ENCODE data around the gene METTL22.

METTL22 gene

DNA sequence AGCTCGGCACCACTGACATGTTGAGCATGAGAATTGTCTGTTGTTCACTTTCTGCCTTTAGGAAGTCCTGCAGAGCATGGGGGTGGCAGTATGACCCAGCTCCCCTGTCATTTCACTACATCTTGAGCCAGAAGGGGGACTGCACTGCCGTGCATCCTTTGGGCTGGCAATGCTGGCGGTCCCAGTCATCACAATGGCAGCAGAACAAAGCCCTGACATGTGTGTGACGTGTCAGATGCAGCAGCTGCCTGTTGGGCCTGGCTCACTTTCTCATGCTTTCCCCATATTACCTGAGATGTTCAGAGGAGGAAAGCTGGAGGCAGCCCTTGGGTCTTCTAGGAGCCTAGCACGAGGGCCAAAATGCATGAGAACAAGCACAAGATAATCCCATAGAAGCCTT lies 46.6 kb downstream of the METTL22 start:
- DNase-seq (ENCODE audit: low read depth), result no peak

DNA sequence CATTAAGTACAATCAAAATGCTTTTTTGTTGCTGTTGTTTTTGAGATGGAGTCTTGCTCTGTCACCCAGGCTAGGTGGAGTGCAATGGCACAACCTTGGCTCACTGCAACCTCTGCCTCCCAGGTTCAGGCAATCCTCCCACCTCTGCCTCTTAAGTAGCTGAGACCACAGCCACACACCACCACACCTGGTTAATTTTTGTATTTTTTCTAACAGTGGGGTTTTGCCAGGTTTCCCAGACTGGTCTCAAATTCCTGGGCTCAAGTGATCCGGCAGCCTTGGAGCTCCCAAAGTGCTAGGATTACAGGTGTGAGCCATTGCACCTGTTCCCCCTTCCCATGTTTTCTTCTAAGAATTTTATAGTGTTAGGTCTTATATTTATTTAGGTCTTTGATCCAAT lies 48.0 kb downstream of the METTL22 start:
- no peak for DNase-seq (ENCODE audit: low read depth)

DNA sequence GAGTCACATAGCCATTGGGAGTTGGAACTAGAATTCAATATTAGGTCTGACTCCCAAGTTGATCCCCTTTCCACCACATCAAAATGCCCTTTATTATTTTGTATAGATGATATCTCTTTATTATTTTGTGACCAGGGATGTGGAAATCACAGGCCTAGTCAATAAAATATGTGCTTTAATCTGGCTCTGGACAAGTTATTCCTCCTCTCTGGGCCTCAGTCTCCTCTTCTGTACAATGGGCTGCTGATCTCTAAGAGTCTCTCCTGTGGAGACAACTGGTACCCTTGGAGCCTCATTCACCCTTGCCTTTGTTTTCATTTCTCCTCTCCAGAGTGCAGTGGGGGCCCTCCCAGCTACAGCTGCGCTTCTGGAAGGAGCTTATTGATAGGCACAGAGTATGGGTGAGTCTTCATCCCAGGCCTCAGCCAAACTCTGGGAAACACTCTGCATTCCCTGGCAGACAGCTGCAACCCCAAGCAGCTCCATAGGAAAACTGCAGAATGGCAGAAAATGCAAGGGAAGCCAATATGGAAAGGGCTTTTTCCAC lies 48.6 kb downstream of the METTL22 start:
- DNase-seq (ENCODE audit: low read depth), result no peak

DNA sequence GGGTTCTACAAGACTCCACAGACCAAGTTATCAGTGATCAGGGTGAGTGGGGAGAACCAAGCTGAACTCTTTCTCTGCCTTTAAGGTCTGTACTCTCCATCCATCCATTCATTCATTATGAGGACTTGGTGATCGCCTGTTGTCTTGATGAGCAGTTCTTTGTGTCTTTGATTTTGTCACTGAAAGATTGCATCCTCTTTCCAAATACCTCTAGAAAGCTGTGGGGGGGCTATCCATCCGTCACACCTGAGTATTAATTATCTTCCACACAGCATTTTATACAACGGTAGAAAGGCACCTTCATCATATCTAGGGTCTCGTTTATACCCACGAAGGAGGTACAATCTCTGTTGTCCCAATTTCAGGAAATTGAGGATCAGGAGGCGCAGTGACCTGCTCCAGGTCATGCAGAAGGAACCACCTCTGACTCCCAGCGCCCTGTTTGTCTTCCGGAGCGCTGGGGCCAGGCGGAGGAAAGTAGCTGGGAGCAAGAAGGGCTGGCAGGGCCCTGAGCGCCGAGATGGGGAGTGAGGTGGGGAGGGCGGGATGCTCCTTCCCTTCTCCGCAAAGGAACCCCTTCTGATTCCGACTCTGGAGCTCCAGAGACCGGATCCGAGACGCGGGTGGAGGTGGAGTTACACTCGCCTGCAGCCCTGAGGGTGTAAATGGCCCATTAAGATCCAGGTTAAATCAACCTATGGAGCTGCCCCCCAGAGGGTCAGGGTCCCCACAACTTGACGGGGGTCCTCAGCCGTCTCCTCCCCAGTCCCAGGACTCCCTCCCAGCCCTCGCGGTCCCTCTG lies 52.3 kb downstream of the METTL22 start:
- DNase-seq (ENCODE audit: low read depth), result no peak

DNA sequence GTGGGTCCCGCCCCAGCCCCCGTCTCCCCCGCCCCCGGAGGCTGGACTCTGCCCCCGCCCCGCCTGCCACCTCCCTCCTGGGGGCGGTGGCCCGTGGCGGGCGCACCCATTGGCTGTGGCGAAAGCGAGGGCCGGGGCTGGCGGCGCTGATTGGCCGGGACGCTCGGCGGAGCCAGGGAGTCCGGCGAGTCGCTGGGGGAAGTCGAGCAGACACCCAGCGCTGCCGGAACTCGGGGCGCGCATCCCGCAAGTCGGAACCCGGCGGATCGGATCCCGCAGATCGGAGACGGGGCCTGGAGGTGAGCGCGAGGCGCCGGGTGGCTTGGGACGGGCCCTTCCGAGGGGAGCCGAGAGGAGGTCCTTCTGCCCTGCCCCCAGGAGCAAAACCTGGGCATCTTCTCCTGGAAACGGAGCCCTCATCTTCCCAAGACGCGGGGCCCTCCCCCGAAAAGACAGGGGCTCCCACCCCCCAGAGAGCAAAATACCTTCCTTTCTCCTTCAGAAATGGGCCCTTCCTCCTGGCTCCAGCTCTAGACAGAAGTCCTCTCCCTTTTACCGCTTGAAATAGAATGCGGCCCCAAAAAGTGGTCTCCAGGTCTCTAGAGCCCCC lies 53.0 kb downstream of the METTL22 start, which contains the start of gene ABAT:
TSS of gene ABAT (plus strand) at position 205 of the 610 bp plus-strand sequence. CDS start 61,123 bp downstream, outside the sequence.
- peak; percentile 88 for DNase-seq (ENCODE audit: low read depth)

DNA sequence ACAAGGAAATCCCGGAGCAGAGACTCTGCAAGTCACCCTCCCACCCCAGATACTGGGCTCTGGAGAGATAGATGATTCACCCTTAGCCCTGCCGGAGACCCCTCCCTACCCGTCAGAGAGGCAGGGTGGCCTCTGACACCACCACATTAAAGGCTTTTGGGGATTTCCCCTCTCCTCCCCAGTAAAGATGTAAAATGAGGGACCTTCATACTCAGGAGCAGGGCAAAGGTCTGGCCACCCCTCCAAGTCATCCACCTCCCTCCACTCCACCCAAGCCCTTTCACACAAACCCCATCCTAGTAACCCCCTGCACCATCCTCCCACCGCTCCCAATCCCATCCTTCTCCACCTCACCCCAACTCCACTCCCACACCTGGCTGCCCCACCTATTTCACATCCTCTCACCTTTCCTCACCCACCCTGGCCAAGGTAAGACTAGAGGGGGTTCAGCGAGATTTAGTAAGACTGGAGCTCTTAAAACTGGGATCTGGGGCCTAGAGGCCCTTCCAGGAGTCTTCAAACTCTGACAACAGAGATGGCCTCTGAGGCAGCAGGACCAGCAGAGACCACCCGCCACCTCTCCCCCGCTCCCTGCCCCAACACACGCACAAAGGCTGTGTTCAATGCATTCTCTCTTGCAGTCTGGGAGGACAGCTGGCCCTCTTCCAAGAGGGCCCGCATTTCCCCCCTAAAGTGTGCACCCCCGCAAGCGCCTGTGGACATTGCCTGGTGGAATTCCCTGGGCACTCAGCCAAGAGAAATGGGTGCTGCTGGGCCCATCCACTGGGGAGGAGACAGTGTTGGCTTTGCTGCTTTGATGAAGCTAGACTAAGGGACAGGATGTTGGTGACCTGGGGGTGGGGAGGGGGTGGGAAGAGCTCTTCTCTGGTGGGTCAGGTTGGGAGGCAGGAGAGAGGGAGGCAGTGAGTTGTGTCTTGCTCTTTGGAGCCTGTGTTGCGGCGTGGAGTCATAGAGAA lies 54.0 kb downstream of the METTL22 start:
- DNase-seq (ENCODE audit: low read depth), result peak; percentile 44

DNA sequence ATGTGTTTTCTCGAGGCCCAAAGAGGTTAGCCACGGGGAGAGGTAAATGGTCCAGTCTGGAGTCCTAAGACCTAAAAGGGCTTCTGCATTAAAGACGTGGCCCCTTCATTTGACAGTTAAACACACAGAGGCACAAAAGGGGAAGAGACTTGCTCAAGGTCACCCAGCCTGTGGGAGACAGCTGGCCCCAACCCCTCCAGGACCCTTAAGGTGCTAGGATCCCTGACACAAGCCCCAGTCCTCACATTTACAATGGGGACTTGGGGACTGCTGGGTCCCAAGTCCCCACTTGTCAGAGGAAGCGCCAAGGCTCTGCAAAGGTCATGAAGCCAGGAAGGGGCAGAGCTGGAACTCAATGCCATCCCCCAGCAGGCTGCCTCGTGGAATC lies 54.7 kb downstream of the METTL22 start:
- DNase-seq (ENCODE audit: low read depth), result no peak

DNA sequence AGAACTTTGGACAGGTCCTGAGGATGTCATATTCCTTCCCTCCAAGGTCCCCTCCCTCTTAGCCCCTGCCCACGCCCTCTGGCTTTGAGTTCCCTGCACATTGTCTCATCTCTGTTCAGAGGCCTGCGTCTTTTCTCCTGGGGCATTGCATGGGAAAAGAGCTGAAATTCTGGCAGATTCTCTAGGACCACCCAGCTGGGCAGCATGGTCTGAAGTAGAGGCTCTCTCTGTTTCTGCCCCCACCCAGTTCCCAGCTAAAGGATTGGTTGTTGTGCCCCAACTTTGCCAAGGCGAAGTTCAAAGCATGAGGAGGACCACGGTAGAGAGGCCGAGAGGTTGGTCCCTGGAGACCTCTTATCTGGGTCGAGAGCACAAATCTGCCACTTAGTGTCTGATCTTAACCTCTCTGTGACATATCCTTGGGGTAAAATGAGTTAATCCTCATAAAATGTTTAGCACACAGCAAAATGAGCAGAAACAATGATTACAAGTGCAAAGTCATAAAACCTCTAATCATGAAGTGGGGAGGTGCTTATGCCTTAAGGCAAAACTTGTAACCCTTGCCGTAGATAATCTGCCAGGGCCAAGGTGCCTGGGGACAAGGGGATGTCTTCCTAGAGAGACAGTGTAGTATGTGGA lies 55.4 kb downstream of the METTL22 start:
- DNase-seq (ENCODE audit: low read depth), result no peak

DNA sequence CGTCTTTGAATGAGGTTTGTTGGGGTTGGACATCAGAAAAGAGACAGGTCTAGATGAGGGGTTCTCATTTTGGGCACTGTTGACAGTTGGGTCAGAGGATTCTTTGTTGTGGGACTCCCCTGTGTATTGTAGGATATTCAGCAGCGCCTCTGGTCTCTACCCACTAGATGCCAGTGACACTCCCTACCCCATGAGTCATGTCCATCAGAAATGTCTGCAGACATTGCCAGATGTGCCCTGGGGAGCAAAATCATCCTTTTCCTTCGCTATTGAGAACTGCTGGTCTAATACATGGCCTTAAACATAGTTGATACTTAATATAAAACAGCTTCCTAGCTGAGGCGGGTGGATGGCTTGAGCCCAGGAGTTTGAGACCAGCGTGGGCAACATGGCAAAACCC lies 56.0 kb downstream of the METTL22 start:
- no peak for DNase-seq (ENCODE audit: low read depth)

DNA sequence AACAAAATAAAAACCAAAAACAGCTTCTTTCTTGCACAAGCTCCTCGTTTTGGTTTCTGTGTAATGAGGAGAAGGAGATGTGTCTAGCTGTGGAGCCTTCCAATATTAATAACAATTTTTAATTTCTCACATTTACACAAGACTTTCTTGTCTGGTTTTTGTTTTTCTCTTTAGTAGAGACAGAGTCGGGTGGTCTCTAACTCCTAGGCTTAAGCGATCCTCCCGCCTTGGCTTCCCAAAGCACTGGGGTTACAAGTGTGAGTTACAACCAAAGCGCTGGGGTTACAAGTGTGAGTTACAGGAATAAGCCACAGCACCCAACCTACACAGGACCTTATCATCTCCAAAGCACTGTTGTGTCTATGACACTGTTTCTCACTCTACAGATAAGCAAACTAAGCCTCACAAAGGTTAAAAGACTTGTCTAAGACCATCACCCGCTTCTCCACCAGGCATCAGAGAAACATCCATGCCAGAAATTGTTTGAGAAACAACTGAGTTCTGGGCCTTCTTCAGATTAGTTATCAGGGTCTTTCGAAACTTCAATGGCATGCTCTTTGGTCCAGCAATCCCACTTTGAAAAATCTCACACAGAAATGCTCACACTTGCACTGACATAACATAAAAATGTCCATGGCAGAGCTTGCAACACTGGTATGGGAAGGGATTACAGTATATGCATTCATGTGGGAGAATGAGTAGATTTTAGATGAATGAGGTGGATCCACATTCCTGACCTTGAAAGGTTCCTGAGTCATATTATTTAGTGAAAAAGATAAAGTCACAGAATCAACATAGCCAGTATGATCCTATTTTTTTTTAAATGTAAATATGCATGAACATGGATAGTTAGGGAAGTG lies 56.8 kb downstream of the METTL22 start:
- DNase-seq (ENCODE audit: low read depth), result no peak

DNA sequence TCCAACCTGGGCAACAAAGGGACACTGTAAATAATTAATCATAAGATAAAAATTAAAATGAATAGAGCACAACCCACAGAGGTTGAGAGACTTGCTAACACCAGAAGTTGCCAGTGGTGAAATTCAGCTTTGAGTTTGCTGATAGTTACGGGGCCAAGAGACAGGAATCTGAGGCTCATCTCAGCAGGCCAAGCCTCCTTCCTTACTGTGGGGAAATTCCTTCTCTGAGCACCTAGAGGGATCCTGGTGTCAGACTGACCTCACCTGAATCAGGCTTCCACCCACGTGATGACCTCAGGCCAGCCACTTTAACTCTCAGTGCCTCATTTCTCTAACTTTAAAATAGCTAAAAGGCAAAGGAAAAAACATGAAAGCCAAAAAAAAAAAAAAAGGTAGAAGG lies 57.7 kb downstream of the METTL22 start:
- DNase-seq (ENCODE audit: low read depth), result no peak

DNA sequence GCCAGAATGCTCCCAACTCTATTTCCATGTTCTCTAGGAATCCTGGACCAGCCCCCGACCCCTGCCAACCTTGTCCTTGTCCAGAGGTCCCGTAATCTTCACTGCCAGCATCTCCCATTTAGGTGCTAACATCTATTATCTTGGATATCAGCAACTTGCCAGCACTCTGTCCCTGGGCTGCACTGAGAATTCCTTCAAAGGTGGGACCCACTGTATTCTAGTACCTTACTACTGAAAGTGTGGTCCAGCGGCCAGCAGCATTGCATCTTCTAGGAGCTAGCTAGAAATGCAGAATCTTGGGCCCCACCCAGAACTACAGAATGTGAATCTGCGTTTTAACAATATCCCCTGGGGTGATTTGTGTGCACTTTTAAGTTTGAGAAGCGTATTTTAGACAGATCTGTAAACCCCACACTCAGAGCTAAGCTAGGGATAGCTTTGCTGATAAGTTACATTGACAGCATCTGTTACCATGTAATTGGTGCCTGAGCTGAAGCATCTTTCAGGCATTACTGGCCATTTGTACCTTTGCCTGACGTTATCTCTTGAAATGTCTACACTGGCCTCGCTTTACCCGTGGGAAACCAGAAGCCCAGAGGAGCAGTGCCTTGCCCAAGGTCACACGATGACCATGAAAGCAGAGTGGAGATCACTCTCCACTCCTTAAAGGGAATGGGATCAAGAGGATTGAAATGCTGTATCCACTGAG lies 61.2 kb downstream of the METTL22 start:
- no peak for DNase-seq (ENCODE audit: low read depth)

DNA sequence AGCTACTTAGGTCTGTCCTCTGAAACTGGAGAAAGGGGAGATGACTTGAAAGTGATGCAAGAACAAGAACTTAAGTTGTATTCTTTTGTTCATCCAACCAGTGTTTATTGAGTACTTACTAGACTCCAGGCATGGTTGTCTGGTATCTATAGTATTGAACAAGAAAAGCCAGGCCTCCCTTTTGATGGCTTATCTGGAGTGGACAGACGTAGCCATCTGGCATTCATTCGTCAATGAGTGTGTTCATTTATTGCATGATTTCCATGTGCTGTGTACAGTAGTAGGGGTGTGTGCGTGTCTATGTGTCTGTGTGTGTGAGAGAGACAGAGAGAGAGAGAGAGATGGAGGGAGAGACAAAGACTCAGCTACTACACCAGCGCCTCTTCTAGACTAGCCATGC lies 62.1 kb downstream of the METTL22 start:
- DNase-seq (ENCODE audit: low read depth), result no peak

DNA sequence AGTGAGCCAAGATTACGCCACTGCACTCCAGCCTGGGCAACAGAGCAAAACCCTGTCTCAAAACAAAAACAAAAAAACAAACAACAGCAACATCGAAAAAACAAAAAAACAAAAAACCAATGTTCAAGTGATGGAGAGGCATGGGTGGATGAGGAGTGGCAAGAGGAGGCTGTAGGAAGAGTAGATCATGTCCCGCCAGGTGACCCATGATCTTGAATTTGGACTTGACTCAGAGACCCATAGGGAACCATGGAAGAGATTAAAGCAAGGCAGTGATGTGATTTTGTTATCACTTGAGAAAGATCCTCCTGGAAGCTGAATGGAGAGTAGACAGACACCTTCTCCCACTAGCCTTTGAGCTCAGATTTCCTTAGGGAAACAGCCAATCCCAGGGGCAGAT lies 64.1 kb downstream of the METTL22 start:
- DNase-seq (ENCODE audit: low read depth), result no peak

DNA sequence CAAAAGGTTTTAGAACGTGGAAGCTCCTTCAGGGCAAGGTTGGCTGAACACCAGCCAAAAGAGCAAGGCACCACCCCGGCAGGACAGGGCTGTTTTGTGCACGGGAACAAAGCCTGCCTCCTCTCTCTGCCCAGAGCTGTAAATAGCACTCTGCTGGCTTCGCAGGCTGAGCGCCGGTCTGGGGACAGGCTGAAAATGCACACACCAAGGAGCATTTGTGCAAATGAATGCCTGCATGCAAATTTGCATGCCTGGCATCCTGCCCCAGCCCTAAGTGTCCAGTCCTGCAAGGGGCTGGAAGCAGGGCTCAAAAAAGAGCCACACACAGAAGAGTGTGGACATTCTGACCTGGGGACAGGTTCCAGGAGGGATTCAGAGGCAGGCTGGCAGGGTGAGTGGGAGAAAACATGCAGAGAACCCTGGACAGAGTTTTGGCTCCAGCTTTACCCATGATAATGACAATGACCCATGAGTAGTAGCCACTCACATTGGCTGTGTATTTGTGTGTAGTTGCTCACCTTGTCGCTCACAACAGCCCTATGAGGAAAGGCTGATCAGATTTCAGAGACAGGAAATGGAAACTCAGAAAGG lies 64.6 kb downstream of the METTL22 start:
- DNase-seq (ENCODE audit: low read depth), result no peak

DNA sequence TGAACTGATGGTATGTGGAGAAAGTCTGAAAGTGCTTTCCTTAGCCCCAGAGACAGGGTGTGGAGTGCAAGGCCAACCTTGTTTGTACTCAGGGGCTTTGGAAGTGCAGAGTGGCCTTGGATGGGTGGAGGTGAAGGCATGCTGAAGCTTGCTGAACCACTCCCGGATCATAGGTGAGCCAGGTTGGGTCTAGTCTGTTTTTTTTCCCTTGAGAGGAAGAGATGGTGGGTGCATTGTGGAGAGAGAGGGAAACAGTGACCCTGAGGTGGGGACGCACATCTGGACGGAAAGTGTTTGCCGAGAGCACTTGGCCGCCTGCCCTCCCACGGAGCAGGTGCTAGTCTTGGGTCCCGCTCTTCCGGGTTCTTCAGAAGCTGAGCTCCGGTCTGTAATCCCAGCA lies 65.4 kb downstream of the METTL22 start:
- DNase-seq (ENCODE audit: low read depth), result no peak

DNA sequence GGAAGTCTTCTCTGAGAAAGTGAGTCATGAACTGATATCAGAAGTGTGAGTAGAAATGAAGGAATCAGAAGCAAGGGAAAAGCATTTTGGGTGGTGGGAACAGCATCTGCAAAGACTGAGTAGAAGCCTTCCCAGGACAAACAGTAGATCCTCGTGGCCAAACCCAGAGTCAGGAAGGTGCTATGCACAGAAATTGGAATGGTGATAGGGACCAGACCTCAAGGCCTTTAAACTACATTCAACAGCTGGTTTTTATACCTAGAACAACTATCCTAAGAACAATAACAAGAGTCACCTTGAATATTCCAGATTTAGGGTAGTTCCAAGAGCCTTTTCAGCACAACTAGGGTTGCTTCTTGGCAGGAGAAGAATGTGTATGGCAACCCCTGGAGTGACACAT lies 68.2 kb downstream of the METTL22 start:
- DNase-seq (ENCODE audit: low read depth), result no peak

DNA sequence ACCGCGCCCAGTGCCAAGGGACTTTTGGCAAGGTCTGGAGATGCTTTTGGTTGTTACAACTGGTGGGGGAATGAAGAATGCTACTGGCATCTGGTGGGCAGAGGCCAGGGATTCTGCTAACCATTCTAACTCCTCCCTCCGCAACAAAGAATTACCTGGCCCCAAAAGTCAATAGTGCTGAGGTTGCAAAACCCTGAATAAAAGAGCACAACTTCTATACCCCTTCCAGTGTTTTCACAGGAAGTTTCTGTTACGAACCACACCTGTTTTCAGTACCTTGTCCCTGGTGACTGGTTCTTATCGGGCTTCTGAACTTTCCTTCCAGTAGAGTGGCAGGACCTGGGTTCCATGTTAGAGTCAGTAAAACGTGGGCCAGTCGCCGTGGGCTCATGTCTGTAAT lies 70.2 kb downstream of the METTL22 start:
- DNase-seq (ENCODE audit: low read depth), result no peak

DNA sequence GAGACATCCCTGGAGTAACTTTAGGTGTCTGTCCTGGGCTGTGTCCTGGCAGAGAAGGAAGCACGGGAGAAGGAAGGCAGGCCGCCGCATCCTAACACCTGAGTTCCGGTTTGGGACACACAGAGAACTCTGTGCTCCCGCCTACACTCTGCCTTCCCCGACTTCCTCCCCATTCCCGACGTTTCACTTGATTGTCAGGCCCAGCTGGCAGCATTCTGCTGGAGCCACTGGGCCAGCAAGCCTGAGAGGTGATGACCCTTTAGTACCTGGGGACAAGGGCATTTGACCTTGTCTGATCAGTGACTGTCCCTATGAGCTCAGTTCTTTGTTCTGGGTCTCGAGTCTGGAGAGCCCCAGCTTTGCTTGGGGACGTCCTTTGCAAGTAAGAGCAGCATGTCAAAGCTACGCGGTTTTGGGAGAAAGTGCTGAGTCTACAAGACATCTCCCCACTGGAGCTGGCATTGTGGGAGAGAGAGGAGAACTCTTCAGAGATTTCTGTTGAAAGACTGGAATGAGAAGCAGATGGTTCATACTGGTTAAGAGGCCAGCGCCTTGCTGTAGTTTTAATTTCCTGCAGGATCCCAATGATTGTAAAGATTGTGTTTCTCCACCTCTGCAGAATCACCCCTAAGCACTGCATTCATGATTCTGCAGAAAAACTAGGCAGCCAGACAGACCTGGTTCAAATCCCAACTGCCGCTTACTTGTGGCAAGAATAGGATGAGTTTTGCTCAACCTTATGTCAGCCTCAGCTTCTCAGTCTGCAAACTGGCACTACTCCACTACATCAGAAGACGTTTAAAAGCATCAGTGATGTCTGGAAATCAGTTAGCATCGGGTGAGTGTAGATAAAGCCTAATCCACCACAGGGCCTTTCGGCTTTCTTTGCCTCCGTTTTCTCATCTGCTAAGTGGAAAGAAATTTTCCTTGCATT lies 73.6 kb downstream of the METTL22 start:
- no peak for DNase-seq (ENCODE audit: low read depth)
